ENCODE data around the gene PLK5. TPM values are rescaled to one million over a fixed set of nuclear protein-coding genes. Genes with fewer than 3 reads are reported as not detected.

The PLK5 gene
- total RNA-seq, 1 experiment from 2014 or later = 0.57 TPM

DNA sequence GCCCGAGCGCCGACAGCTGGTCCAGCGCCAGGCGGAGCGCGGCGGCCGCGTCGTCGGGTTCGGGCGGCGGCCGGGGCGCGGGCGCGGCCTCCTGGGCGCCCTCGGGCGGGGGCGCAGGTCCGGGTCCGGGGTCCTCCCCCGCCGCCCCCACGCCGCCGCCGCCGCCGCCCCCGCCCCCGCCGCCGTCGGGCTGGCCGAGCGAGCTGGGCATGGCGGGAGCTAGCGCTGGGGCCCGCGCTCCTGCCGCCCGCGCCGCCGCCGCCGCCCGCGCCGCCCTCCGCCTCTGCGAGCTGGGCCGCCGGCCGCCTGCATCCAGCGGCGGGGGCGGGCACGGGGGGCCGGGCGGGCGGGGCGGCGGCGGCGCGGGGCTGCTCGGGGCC lies 44.0 kb downstream of the PLK5 start:
- peaks cover 2 to 3% of the 10 kb centered on the region in 2 experiments; a peak in 2 of 5 replicates for H3K9me3 Mint-ChIP-seq
- peaks cover 2 to 15% of the 10 kb centered on the region in 2 experiments; a peak in 3 of 4 replicates for H3K4me1 Mint-ChIP-seq
- Histone ChIP-seq H3K18ac (ENCODE audit: insufficient read length, low read depth, low read length) (no peak overlapping the region), H2BK5ac (ENCODE audit: insufficient read length, low read length) (no peak overlapping the region), H4K20me1 (ENCODE audit: control insufficient read depth, insufficient read depth, insufficient read length) (no peaks in the 10 kb centered on the region), H3K79me2 (ENCODE audit: insufficient read depth, low read length) (peaks cover 29% of the 10 kb centered on the region; the same call in 1 of the 2 replicates), H3K4me1 (ENCODE audit: insufficient read depth, low read length) (no peaks in the 10 kb centered on the region), H3K23ac (ENCODE audit: insufficient read length, low read depth, low read length) (no peak overlapping the region), H2BK20ac (ENCODE audit: low read depth, low read length, poor library complexity, severe bottlenecking) (no peak overlapping the region), H3K14ac (ENCODE audit: insufficient read depth, low read length) (no peak overlapping the region), H2AK5ac (ENCODE audit: insufficient read length, low read length) (no peak overlapping the region), H3K56ac (ENCODE audit: insufficient read length, low read depth, low read length) (no peak overlapping the region), H2AFZ (ENCODE audit: low read length) (no peak overlapping the region), H3K4me2 (ENCODE audit: insufficient read depth, insufficient read length, low read length) (no peak overlapping the region), H2BK12ac (ENCODE audit: insufficient read length, low read depth, low read length) (no peak overlapping the region), H4K91ac (ENCODE audit: insufficient read length, low read depth, low read length) (no peak overlapping the region), H3K27me3 (ENCODE audit: insufficient read depth, low read length) (no peaks in the 10 kb centered on the region; the same call in 1 of the 2 replicates), H2BK120ac (ENCODE audit: low read depth, low read length, poor library complexity, severe bottlenecking) (no peak overlapping the region), H3K9me3 (ENCODE audit: control insufficient read depth, low read depth, low read length) (no peaks in the 10 kb centered on the region), H2BK15ac (ENCODE audit: low read depth, low read length) (no peak overlapping the region), H3K27ac (ENCODE audit: insufficient read length, low read depth, low read length) (no peak overlapping the region), H3T11ph (ENCODE audit: low read length) (no peak overlapping the region), H3K23me2 (ENCODE audit: insufficient read length, low read depth, low read length, poor library complexity, severe bottlenecking) (no peaks in the 10 kb centered on the region), H3K4ac (ENCODE audit: low read depth, low read length) (no peak overlapping the region), H3K79me1 (ENCODE audit: insufficient read depth, low read depth, low read length, poor library complexity, severe bottlenecking) (peaks cover 3% of the 10 kb centered on the region), H4K8ac (replicated peaks; ENCODE audit: insufficient read length, low read depth, low read length) (no peak overlapping the region), H4K5ac (ENCODE audit: insufficient read length, low read depth, low read length) (no peak overlapping the region), H3K9ac (ENCODE audit: extremely low read depth, insufficient read length, low read length) (no peak overlapping the region)
- no peak overlapping the region for H3K27ac Mint-ChIP-seq
- TF ChIP-seq, protein P1, sequence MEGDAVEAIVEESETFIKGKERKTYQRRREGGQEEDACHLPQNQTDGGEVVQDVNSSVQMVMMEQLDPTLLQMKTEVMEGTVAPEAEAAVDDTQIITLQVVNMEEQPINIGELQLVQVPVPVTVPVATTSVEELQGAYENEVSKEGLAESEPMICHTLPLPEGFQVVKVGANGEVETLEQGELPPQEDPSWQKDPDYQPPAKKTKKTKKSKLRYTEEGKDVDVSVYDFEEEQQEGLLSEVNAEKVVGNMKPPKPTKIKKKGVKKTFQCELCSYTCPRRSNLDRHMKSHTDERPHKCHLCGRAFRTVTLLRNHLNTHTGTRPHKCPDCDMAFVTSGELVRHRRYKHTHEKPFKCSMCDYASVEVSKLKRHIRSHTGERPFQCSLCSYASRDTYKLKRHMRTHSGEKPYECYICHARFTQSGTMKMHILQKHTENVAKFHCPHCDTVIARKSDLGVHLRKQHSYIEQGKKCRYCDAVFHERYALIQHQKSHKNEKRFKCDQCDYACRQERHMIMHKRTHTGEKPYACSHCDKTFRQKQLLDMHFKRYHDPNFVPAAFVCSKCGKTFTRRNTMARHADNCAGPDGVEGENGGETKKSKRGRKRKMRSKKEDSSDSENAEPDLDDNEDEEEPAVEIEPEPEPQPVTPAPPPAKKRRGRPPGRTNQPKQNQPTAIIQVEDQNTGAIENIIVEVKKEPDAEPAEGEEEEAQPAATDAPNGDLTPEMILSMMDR (conservative IDR thresholded peaks at IDR 0.05) = no peak
- H3K36me3 Mint-ChIP-seq (ENCODE audit: insufficient read depth in 1 of 3, low read depth in 3 of 3) = peaks cover 8 to 20% (median 19%) of the 10 kb centered on the region in 3 experiments; a peak in 6 of 7 replicates
- DNase-seq = no peak
- no peak overlapping the region for H3K4me3 Mint-ChIP-seq
- peaks cover 38% of the 10 kb centered on the region for H3K27me3 Mint-ChIP-seq (ENCODE audit: low read depth)
- WGBS (ENCODE audit: extremely low coverage, insufficient read length, low lambda C conversion rate) = no CpG with 5 or more reads among the region's 73 CpGs
